ENCODE results near the gene DOCK10.

DOCK10 gene

GRCh38 chr2:225041207-225041850 lies 939 bp downstream of the DOCK10 start:
- DNase-seq (ENCODE audit: low spot score): no peak

- DNase-seq (ENCODE audit: low spot score): no peak
Measured at GRCh38 chr2:225040856-225041206, 1.4 kb downstream of the DOCK10 start.

GRCh38 chr2:225040142-225040541 lies 2.1 kb downstream of the DOCK10 start:
- no peak for DNase-seq (ENCODE audit: low spot score)

- DNase-seq (ENCODE audit: low spot score): no peak
Measured at GRCh38 chr2:225038231-225038523, 4.1 kb downstream of the DOCK10 start.

GRCh38 chr2:225037415-225038230 lies 4.6 kb downstream of the DOCK10 start:
- DNase-seq (ENCODE audit: low spot score): no peak

GRCh38 chr2:225036431-225036830 lies 5.8 kb downstream of the DOCK10 start:
- DNase-seq (ENCODE audit: low spot score): no peak

GRCh38 chr2:225033440-225034318 lies 8.6 kb downstream of the DOCK10 start:
- no peak for DNase-seq (ENCODE audit: low spot score)

- no peak for DNase-seq (ENCODE audit: low spot score)
Measured at GRCh38 chr2:225032246-225032645, 10.0 kb downstream of the DOCK10 start.

GRCh38 chr2:225031599-225031998 lies 10.7 kb downstream of the DOCK10 start:
- no peak for DNase-seq (ENCODE audit: low spot score)

GRCh38 chr2:225030893-225031292 lies 11.4 kb downstream of the DOCK10 start:
- no peak for DNase-seq (ENCODE audit: low spot score)

GRCh38 chr2:225030203-225030602 lies 12.1 kb downstream of the DOCK10 start:
- no peak for DNase-seq (ENCODE audit: low spot score)

- no peak for DNase-seq (ENCODE audit: low spot score)
Measured at GRCh38 chr2:225028572-225028971, 13.7 kb downstream of the DOCK10 start.

GRCh38 chr2:225027061-225027762 lies 15.1 kb downstream of the DOCK10 start:
- DNase-seq (ENCODE audit: low spot score): no peak

- no peak for DNase-seq (ENCODE audit: low spot score)
Measured at GRCh38 chr2:225025917-225026571, 16.2 kb downstream of the DOCK10 start.

GRCh38 chr2:225022188-225022587 lies 20.1 kb downstream of the DOCK10 start:
- DNase-seq (ENCODE audit: low spot score): no peak

GRCh38 chr2:225020168-225020849 lies 22.0 kb downstream of the DOCK10 start:
- no peak for DNase-seq (ENCODE audit: low spot score)

GRCh38 chr2:225019105-225019504 lies 23.2 kb downstream of the DOCK10 start:
- DNase-seq (ENCODE audit: low spot score): no peak

- DNase-seq (ENCODE audit: low spot score): no peak
Measured at GRCh38 chr2:225017713-225018112, 24.6 kb downstream of the DOCK10 start.

GRCh38 chr2:225017098-225017685 lies 25.1 kb downstream of the DOCK10 start:
- DNase-seq (ENCODE audit: low spot score): no peak

GRCh38 chr2:225013425-225014365 lies 28.6 kb downstream of the DOCK10 start:
- DNase-seq (ENCODE audit: low spot score): no peak
